Stimulated activated CD8-positive, alpha-beta memory T cell treated with anti-CD3 and anti-CD28 coated beads, Interleukin-2, amount 100 ng/mL, for 1 hour (primary cell): ENCODE measurements around the gene CLEC17A.
"Not testable (repeated sequence)": the region's sequence is repeated elsewhere in the genome, so short reads cannot be mapped to it uniquely, and the experiment has no call there.

Source experiments
- DNase-seq, 2 donors: peaks; one replicate each; pipeline ENCODE4 v3.0.0-alpha.2; 2020; ENCODE audit warnings: low read depth in 2 of 2

CLEC17A gene

GRCh38 chr19:14580623-14581237 is 2.2 kb upstream of the CLEC17A start:
- no peak for DNase-seq

GRCh38 chr19:14584372-14584771 is 1.5 kb downstream of the CLEC17A start:
- DNase-seq = not testable (repeated sequence)

DNA sequence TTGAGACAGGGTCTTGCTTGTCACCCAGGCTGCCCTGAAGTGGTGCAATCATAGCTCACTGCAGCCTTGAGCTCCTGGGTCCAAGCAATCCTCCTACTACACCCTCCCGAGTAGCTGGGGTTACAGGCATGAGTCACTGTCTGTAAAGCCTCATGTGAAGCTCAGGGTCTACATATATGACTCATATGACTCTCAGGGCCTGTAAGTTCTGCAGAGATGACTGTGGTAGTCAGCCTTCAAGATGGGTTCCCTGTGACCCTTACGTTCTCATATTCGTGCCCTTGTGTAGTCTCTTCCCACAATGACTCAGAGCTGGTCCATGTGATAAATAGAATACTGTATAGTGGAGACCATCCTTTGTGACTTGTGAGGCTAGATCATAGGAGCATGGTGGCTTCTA is 2.3 kb downstream of the CLEC17A start:
- not testable (repeated sequence) for DNase-seq

GRCh38 chr19:14589433-14589832 is 6.5 kb downstream of the CLEC17A start:
- DNase-seq = not testable (repeated sequence)

GRCh38 chr19:14595558-14595957 is 12.7 kb downstream of the CLEC17A start:
- no peak for DNase-seq

DNA sequence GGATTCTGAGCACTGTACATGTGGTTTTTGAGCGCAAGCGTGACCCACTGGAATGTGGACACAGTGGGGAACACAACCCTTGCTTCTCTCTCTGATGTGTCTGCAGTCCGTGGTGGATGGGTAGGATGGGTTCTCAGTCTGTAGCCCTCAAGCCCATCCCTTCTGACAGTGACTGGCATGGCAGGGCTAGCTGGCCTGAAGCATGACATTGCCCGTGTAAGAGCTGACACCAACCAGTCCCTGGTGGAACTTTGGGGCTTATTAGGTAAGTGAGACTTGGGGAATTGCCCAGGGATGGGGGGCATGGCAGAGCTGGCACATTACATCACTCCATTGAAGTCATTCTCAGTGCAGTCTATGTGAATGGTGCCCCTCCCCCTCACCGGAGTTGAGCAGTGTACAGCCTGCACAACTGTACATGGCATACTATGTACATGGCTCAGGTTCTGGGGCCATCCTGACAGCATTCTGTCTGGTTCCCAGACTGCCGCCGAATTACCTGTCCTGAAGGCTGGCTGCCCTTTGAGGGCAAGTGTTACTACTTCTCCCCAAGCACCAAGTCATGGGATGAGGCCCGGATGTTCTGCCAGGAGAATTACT is 16.8 kb downstream of the CLEC17A start:
- DNase-seq = no peak

DNA sequence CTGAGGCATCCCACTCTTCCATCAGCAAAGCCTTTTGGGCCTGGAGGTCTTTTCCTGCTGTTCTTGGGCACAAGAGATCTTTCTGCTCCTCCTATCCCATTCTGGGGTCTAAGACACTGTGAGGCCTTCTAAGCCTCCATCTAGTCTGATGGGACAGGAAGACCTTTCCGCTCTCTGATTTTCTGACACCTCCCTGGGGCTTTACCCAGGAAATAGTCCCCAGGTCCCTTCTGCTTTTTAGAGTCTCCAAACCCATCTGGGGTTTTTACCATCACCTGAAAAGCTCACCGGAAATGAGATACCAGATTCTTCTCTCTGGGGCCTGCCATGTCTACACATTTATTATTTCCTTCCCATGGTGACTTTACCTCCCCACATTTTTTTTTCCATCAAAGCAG is 21.1 kb downstream of the CLEC17A start:
- DNase-seq = no peak

DNA sequence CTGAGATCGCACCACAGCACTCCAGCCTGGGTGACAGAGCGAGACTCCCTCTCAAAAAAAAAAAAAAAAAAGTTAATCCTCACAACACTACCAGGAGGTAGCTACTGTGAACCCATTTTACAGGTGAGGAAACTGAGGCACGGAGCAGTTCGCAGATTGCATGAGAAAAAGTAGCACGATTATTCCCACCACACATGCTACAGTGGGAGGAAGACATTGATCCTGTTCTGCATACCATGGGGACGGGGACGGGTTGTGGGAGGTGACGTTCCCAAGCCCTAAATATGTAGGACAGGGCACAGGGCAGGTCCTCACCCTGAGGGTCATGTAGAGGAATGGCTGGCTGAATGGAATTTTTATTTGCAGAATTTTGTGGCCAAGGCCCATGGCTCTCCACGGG is 23.7 kb downstream of the CLEC17A start:
- DNase-seq = no peak

DNA sequence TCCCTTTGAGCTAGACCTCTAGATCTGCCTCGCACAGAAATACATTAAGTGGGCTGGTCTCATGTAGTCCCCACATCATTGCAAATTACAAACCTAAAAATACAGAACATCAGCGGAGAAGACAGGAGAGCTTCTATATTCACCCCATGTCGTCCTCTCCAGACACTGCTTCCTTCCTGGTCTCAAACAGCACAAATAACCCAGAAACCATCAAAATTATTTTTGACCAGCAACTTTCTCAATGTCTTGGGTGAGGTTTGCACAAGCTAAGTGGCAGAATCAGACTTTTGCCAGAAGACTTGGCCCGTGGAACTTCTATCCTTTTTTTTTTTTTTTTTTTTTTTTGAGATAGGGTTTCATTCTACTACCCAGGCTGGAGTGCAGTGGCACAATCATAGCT is 28.2 kb downstream of the CLEC17A start:
- no peak for DNase-seq

GRCh38 chr19:14612242-14612641 is 29.4 kb downstream of the CLEC17A start:
- DNase-seq = not testable (repeated sequence)

- DNase-seq = no peak
Observed at GRCh38 chr19:14612657-14613056, 29.8 kb downstream of the CLEC17A start.

- DNase-seq = not testable (repeated sequence)
Observed at GRCh38 chr19:14613399-14614098, 30.7 kb downstream of the CLEC17A start.

- no peak for DNase-seq
Observed at GRCh38 chr19:14614099-14614412, 31.2 kb downstream of the CLEC17A start.

DNA sequence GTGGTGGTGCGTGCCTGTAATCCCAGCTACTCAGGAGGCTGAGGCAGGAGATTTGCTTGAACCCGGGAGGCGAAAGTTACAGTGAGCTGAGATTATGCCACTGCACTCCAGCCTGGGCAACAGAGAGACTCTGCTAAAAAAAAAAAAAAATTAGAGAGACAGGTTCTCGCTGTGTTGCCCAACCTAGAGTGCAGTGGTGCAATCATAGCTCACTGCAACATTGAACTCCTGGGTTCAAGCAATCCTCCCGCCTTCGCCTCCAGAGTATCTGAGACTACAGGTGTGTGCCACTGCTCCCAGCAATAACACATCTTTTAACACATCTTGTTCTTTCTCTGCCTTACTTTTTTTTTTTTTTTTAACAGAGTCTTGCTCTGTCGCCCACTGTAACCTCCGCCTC is 32.7 kb downstream of the CLEC17A start:
- DNase-seq = no peak

GRCh38 chr19:14616407-14616806 is 33.5 kb downstream of the CLEC17A start:
- DNase-seq = no peak

GRCh38 chr19:14619404-14619803 is 36.5 kb downstream of the CLEC17A start:
- no peak for DNase-seq

DNA sequence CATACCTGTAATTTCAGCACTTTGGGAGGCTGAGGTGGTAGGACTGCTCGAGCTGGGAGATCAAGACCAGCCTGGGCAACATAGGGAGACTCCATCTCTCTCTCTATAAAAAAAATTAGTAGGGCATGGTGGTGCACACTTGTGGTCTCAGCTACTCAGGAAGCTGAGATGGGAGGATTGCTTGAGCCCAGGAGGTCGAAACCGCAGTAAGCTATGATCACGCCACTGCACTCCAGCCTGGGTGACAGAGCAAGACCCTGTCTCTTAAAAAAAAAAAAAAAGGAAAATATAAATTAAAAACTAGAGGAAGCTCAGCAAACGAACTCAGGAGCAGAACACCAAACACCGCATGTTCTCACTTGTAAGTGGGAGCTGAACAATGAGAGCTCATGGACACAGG is 41.6 kb downstream of the CLEC17A start:
- DNase-seq = not testable (repeated sequence)

GRCh38 chr19:14629557-14629956 is 46.7 kb downstream of the CLEC17A start:
- no peak for DNase-seq

GRCh38 chr19:14632286-14632685 is 49.4 kb downstream of the CLEC17A start:
- DNase-seq = no peak

DNA sequence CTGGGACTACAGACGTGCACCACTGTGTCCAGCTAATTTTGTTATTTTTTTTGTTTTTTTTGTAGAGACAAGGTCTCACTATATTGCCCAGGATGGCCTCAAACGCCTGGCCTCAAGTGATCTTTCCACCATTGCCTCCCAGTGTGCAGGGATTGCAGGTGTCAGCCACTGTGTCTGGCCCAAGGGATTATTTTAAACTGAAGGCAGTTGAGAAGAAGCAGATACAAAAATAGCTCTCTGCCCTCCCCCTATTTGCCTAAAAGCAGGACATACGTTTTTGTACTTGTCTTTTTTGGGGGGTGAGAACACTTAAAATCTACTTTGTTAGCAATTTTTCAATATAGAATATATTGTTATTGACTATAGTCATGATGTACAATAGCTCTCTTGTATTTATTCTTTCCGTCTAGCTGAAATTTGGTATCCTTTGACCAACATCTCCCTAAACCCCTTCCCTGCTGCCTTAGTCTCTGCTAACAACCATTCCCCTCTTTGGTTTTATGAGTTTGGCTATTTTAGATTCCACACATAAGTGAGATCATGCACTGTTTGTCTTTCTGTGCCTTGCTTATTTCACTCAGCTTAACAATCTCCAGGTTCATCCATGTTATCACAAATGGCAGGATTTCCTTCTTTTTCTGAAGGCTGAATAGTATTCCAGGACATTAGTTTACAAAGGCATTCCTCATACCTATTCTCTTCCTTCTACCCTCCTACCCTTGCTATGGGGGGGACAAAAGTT is 56.8 kb downstream of the CLEC17A start:
- DNase-seq = no peak

GRCh38 chr19:14648506-14648905 is 65.6 kb downstream of the CLEC17A start:
- DNase-seq = no peak

- no peak for DNase-seq
Observed at GRCh38 chr19:14649020-14649419, 66.1 kb downstream of the CLEC17A start.

DNA sequence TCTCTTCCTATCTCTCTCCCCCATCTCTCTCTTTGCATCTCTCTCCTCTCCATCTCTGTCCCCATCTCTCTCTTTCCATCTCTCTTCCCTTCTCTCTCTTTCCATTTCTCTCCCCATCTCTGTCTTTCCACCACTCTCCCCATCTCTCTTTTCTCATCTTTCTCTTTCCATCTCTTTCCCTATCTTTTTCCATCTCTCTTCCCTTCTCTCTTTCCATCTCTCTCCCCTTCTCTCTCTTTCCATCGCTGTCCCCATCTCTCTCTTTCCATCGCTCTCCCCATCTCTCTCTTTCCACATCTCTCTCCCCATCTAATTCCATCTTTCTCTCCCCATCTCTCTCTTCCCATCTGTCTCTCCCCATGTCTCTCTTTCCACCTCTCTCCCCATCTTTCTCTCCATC is 67.3 kb downstream of the CLEC17A start:
- DNase-seq = no peak
